ENCODE measurements around the gene MLH1.

DNA sequence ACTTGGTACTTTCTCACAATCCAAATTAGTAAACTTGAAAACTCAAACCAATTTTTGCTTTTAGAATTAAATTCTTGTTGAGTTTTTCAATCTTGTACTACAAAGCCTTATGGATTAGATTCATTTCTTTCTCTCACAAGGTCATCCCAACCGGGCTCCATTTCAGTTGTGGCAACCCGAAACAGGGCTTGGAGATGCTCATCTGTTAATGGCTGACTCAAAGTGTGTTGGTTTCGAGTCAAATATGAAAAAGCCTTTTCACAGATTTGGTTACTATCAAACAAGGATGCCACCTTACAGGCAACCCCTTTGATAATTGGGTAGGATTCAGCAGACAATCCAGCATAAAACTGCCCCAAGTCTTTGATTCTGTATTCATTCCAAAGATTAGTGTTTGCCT is 2.2 kb upstream of the MLH1 start:
- TF ChIP-seq CEBPB (IDR thresholded peaks at IDR 0.05; ENCODE audit: low read depth, low read length) (no peak), SAP30 (IDR thresholded peaks at IDR 0.05; ENCODE audit: insufficient read depth, insufficient replicate concordance, low read length) (no peak), JUN (IDR thresholded peaks at IDR 0.05; ENCODE audit: low read depth, low read length) (no peak), CREB1 (IDR thresholded peaks at IDR 0.05) (no peak), SIRT6 (IDR thresholded peaks at IDR 0.05; ENCODE audit: low read length) (no peak), EZH2 (IDR thresholded peaks at IDR 0.05; ENCODE audit: low read depth, low read length, severe bottlenecking) (no peak)
- TF ChIP-seq, protein P1, sequence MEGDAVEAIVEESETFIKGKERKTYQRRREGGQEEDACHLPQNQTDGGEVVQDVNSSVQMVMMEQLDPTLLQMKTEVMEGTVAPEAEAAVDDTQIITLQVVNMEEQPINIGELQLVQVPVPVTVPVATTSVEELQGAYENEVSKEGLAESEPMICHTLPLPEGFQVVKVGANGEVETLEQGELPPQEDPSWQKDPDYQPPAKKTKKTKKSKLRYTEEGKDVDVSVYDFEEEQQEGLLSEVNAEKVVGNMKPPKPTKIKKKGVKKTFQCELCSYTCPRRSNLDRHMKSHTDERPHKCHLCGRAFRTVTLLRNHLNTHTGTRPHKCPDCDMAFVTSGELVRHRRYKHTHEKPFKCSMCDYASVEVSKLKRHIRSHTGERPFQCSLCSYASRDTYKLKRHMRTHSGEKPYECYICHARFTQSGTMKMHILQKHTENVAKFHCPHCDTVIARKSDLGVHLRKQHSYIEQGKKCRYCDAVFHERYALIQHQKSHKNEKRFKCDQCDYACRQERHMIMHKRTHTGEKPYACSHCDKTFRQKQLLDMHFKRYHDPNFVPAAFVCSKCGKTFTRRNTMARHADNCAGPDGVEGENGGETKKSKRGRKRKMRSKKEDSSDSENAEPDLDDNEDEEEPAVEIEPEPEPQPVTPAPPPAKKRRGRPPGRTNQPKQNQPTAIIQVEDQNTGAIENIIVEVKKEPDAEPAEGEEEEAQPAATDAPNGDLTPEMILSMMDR (IDR thresholded peaks at IDR 0.05; ENCODE audit: control extremely low read depth in 1 of 3, insufficient read depth in 1 of 3, low read depth in 1 of 3, low read length in 3 of 3), result no peak

All from H1 (cell line).